Renal cortex interstitium (tissue), 11 donors: ENCODE results near the gene ZNF366. TPM values are rescaled to one million over a fixed set of nuclear protein-coding genes. Genes with fewer than 3 reads are reported as not detected.
A peak's percentile ranks its signal among the peaks of the same experiment; 100 is the strongest.

Experiments used
- DNase-seq, 11 donors: peaks; one replicate each; pipeline ENCODE4 v3.0.0-alpha.2; 2013; ENCODE audit warnings: low read depth in 9 of 11, low spot score in 4 of 11; ENCODE audit errors: extremely low read depth in 1 of 11
- polyA plus RNA-seq, 3 donors: library from polyadenylated mRNA; unstranded; fragments of 120-200 nt; gene quantifications; one replicate each; pipeline ENCODE4 v1.2.1, GENCODE V29; 2013; ENCODE audit not compliant: insufficient read length in 3 of 3

The ZNF366 gene
- polyA plus RNA-seq, 3 donors: 3.5 to 4.2 (median 3.8) TPM

DNA sequence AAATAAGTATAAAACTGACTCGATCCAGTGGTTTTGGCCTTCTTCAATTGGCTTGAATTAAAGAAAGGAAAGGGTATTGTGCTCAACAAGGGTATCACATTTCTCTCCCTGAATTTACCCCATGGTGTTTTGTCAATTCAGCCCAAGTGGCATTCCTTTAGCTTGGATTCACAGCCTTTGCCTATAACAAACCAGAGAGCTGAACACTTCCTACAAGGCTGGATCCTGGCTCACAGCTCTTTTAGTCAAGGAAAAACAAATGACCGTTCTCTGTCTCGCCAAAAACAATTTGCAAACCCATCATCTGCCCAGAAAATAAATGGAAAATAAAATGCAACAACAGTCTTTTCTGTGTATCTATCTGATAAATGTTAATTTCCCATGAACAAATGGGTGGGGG is 5.7 kb downstream of the ZNF366 start:
- DNase-seq: no peak

DNA sequence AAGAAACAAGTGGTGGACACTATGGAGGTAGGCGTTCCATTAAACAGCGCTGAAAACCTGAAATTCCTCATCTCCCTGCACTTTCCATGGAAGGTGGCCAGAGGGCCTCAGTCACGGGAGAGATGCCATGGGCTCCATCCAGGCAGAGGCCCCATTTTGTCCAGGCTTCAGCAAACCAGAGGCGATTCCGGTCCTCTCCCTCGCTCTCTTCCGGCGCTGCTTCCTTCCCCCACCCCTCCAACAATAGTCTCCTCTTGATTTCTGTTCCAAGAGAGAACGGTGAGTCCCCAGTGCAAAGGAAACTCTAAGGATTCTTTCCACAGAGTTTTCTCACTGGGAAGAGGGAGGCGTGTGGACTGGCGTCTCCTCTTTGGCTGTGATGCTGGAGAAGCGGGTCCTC is 7.5 kb downstream of the ZNF366 start:
- no peak for DNase-seq

DNA sequence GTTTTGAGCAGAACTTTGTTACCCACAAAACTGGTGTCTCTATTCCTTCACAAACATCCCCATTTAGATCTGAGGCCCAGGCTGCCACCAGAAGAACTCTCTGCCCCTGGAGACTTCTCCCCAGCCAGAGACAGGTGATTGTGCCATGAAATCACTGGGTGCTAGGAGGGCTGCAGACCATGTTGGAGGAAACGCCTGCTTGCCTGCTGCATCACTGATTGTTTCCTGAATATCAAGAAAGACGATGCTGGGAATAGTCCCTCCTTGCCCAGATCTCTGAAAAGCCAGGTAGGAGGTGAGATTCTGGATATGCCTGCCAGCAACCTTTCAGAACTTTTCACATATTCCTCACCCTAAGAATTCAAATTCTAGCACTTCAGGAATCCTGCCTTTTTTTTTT is 8.1 kb downstream of the ZNF366 start:
- DNase-seq: no peak

- DNase-seq: no peak
Measured at GRCh38 chr5:72498284-72498683, 8.9 kb downstream of the ZNF366 start.

DNA sequence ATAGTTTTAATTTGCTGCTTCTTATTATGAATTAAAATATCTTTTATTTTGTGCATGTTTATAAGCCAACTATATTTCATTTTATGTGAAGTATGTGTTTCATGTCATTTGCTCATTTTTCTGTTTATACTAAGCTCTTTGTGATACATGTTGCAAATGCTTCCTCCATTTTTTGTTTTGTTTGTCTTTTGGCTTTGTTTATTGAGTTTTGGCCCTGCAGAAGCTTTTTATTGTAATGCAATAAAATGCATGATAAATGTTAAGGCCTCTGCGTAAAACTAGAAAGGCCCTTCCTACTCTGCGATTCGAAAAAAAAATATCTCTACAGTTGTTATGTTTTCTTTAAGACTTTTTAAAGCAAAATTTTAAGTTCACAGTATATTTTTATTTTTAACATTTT is 9.4 kb downstream of the ZNF366 start:
- DNase-seq: peak in 2 of 11 donors; percentile 22 to 29

GRCh38 chr5:72495410-72495809 is 11.8 kb downstream of the ZNF366 start:
- no peak for DNase-seq

- no peak for DNase-seq
Measured at GRCh38 chr5:72494623-72495124, 12.5 kb downstream of the ZNF366 start.

- DNase-seq: no peak
Measured at GRCh38 chr5:72489536-72489935, 17.7 kb downstream of the ZNF366 start.

DNA sequence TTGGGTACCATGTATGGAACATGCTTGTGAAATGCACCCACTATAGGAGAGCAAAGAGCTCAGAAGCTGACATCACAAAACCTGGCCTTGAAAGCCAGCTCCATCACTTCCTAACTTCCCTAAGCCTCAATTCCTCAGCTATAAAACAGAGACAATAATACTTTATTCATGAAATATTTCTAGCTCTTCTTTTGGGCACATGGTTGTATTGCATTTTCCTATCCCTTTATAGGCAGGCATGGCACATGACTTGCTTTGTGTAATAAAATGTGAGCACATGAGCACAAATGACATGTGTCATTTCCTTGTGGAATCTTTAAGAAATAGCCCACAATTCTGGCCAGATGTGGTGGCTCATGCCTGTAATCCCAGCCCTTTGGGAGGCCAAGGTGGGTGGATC is 18.5 kb downstream of the ZNF366 start:
- DNase-seq: no peak

GRCh38 chr5:72487177-72487576 is 20.0 kb downstream of the ZNF366 start:
- DNase-seq: peak in 2 of 11 donors; percentile 31 to 35

GRCh38 chr5:72486371-72486770 is 20.8 kb downstream of the ZNF366 start:
- no peak for DNase-seq

DNA sequence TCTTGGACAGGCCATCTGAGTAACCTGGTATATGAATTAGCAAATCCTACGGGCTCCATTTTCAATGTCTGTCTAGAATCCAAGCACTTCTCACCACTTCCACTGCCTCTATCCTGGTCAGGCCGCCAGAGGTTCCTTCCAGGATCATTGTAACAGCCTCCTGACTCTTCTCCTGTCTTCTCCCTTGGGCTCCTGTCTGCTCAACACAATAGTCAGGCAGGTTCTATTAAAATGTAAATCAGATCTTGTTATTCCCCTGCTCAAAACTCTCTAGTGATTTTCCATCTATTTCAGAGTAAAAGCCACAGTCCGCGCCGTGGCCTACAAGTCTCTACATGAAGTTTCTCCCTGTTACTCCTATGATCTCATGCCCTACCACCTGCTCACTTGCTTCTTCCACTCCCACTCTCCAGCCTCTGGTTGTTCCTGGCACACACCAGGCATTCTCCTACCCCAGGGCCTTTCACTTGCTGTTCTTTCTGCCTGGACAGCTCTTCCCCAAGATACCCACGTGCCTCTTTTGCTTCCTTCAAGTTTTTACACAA is 21.7 kb downstream of the ZNF366 start:
- DNase-seq: no peak

GRCh38 chr5:72482046-72482445 is 25.2 kb downstream of the ZNF366 start:
- no peak for DNase-seq

DNA sequence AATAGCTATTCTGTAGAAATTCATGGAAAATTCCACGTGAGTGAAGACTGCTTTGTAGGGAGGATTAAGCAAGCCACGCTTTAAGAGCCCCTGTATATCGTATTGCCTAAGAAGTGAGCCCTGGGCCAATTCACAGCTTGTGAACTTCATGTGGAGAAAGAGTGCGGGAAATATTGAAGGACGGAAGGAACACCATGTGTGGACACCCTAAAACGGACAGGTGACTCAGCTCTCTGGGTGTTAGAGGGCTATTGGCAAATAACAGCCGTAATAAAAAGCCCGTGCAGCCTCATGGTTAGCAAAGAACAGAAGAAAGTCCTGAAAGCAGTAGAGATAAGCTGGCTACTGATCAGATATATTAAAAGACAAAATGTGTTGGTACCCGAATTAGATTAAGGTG is 26.4 kb downstream of the ZNF366 start:
- DNase-seq: no peak

DNA sequence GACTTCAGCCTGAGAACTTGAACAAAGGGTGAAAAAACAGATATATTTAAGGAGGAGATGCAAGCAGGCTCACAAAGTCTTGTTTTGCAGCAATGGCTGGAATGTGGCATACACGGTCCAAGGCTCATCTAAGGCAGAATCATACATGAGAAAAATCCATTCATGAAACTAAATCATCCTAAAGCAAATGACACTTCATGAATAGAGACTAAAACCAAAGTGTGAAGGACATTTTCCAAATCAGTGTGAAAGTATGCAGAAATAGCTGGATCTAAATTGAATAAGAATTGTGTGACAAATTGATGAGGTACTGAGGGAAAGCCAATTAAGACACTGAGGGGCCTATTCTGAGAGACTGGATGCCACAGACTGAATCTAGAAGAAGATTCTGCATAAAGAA is 27.3 kb downstream of the ZNF366 start:
- DNase-seq: no peak

DNA sequence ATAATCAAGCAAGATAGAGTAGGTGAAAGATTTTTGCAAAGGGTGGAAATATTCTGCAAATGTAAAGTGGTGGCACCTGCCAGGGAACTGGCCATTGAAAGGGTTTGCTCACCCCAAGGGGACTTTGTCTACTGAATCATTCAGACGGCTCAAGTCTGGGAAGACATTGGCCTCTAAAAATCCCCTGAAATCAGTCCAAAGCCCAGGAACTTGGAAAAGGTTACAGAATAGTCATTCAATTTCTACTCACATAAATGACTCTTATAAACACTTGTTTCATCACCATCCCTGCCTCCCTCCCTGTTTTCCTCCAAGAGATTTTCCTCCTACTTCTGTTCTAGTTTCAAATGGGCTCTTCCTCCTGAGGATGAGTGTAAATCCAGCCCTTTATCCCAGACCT is 28.5 kb downstream of the ZNF366 start:
- no peak for DNase-seq

GRCh38 chr5:72478276-72478675 is 28.9 kb downstream of the ZNF366 start:
- no peak for DNase-seq

DNA sequence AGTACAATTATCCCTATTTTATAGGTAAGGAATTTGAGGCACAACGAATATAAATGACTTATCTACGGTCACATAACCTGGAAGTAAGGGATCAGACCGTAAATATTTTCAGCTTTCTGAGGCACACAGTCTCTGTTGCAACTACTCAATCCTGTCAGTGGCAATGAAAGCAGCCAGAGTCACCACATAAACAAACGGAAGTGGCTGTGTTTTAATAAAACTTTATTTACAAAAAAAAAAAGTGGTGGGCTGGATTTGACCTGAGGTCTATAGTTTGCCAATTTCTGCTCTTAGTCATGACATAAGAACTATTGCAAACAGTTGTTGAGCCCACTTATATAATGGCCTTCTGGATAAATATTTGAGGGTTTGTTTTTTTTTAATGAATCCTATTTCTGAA is 29.6 kb downstream of the ZNF366 start:
- no peak for DNase-seq

GRCh38 chr5:72477176-72477575 is 30.0 kb downstream of the ZNF366 start:
- DNase-seq: no peak

DNA sequence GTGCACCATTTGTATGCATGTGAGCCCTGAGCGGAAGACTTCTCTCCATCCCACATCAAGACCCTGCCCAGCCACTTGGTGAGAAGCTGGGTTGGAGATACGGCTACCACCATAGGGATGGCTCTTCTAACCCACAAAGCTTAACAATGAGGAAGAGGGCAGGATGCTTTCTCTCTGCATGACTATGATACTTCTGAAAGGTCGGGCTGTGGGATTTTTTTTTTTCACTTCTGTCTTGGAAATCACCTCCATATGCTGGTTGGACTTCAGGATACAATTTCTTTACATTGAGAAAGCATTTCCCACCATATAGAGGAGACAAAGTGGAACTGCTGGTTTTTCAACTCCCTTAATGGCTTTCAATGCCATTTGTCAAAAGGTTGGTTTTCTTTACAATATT is 30.5 kb downstream of the ZNF366 start:
- no peak for DNase-seq

DNA sequence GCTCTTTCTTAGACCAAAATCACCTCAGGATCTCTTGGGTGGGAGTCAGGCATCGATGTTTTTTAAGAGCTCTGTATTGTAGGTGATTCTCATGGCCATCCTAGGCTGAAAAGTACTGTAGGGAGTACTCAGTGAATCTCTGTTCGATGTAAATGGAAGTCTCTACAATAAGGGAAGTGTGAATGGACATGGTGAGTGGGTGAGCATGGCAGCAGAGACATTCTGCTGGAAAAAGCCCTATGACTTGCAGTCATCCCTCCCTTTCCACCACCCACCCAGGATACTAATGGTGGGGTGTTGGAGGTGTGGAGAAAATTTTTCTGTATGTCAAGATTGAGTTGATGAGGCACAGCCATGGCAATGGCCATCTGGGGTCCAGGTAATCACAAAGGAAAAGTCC is 30.9 kb downstream of the ZNF366 start:
- DNase-seq: no peak

- DNase-seq: no peak
Measured at GRCh38 chr5:72474516-72474915, 32.7 kb downstream of the ZNF366 start.
